MM.1S (cell line): ENCODE measurements around the gene TUBA3E.
"Not testable (repeated sequence)": the region's sequence is repeated elsewhere in the genome, so short reads cannot be mapped to it uniquely, and the experiment has no call there.

ENCODE experiments used
- EZH2 ChIP-seq: fragments of 300-600 bp; sonication (generic); optimal IDR thresholded peaks from 2 replicates; pipeline ENCODE3; 2017; ENCODE audit warnings: low read depth, mild to moderate bottlenecking, antibody characterized with exemption, low read length, mixed read lengths
- EZH2phosphoT487 ChIP-seq: fragments of 300-600 bp; sonication (generic); IDR thresholded peaks from 2 replicates; pipeline ENCODE4 v1.6.1; 2018; ENCODE audit warnings: antibody characterized with exemption, low read length
- TF ChIP-seq, protein P1 (sequence below): fragments of 300-600 bp; sonication (generic); IDR thresholded peaks from 2 replicates; pipeline ENCODE4 v1.5.1; 2016; ENCODE audit warnings: antibody characterized with exemption, low read length, mixed read lengths

DNA sequence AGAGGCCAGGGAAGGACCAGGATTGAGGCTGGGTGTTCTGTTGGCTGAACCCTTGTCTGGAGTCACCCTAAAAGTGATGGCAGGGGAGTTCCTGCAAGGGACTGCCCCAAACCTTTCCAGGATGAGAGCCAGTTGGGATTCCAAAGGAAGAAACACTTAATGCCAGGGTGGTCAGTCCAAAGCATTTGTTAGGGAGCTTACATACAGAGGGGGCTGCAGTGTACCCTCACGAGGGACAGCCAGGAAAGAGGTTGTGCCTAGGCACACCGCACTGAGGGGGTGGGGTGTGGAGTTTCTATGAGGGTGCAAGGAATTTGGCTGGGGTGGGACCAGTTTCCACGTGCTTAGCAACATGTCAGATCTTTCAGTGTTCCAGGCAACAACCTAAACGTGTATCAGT is 9.3 kb downstream of the TUBA3E start:
- TF ChIP-seq, protein P1, sequence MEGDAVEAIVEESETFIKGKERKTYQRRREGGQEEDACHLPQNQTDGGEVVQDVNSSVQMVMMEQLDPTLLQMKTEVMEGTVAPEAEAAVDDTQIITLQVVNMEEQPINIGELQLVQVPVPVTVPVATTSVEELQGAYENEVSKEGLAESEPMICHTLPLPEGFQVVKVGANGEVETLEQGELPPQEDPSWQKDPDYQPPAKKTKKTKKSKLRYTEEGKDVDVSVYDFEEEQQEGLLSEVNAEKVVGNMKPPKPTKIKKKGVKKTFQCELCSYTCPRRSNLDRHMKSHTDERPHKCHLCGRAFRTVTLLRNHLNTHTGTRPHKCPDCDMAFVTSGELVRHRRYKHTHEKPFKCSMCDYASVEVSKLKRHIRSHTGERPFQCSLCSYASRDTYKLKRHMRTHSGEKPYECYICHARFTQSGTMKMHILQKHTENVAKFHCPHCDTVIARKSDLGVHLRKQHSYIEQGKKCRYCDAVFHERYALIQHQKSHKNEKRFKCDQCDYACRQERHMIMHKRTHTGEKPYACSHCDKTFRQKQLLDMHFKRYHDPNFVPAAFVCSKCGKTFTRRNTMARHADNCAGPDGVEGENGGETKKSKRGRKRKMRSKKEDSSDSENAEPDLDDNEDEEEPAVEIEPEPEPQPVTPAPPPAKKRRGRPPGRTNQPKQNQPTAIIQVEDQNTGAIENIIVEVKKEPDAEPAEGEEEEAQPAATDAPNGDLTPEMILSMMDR: not testable (repeated sequence)
- TF ChIP-seq EZH2, EZH2phosphoT487: not testable (repeated sequence)
